Choroid plexus epithelial cell (primary cell): ENCODE results near the gene SMPD2.

Source experiments
- DNase-seq: peaks from one replicate; pipeline ENCODE4 v3.0.0-alpha.2; 2010; ENCODE audit warnings: low read depth
- H3K4me3 ChIP-seq: 2 replicates; pipeline ENCODE4 v1.5.1; 2011; ENCODE audit warnings: low read depth, mild to moderate bottlenecking, control low read depth, low read length, moderate library complexity
- TF ChIP-seq, protein P1 (sequence below): conservative IDR thresholded peaks from 2 replicates; pipeline ENCODE4 v1.5.1; 2011; ENCODE audit warnings: low read depth, mild to moderate bottlenecking, control low read depth, inconsistent platforms, low read length, moderate library complexity

The SMPD2 gene

DNA sequence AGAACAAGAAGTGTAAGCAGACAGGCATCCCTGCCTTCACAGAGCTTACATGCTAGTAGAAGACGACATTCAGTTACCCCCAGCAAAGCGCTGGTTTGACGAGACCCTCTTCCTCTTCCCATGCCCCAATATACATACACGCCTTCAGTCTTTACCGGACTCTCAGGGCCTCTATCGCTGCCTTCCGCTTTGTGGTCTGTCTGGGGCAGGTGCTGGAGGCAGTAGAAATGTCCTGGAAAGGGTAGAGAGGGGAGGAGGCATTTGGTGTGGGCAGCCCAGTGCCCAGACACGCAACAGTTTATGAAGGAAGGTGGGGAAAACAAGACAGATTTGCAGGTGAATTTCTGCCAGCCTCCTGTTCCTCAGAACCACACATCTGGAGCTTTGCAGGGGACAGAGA lies 6.0 kb downstream of the SMPD2 start:
- H3K4me3 ChIP-seq, result no peak overlapping the region
- DNase-seq, result no peak
- TF ChIP-seq, protein P1, sequence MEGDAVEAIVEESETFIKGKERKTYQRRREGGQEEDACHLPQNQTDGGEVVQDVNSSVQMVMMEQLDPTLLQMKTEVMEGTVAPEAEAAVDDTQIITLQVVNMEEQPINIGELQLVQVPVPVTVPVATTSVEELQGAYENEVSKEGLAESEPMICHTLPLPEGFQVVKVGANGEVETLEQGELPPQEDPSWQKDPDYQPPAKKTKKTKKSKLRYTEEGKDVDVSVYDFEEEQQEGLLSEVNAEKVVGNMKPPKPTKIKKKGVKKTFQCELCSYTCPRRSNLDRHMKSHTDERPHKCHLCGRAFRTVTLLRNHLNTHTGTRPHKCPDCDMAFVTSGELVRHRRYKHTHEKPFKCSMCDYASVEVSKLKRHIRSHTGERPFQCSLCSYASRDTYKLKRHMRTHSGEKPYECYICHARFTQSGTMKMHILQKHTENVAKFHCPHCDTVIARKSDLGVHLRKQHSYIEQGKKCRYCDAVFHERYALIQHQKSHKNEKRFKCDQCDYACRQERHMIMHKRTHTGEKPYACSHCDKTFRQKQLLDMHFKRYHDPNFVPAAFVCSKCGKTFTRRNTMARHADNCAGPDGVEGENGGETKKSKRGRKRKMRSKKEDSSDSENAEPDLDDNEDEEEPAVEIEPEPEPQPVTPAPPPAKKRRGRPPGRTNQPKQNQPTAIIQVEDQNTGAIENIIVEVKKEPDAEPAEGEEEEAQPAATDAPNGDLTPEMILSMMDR, result no peak

DNA sequence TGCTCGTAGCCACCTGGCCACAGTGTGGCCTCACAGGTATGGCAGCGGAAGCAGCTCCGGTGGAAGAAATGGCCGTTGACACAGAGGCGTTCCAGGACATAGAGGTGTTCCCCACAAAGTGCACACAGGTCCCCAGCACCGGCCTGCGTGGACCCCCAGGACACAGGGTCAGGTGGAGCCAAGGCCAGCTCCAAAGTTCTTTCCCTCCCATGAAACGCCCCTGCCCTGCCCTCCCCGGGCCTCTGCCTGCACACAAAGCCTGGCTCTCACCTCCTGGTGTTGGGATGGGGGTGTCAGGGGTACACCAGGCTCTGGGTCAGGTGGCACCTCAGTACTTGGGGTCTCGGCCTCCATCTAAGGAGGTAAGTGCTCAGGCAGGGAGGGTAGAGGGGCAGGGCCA lies 6.6 kb downstream of the SMPD2 start:
- H3K4me3 ChIP-seq, result no peak overlapping the region
- DNase-seq, result no peak
- TF ChIP-seq, protein P1, result no peak

DNA sequence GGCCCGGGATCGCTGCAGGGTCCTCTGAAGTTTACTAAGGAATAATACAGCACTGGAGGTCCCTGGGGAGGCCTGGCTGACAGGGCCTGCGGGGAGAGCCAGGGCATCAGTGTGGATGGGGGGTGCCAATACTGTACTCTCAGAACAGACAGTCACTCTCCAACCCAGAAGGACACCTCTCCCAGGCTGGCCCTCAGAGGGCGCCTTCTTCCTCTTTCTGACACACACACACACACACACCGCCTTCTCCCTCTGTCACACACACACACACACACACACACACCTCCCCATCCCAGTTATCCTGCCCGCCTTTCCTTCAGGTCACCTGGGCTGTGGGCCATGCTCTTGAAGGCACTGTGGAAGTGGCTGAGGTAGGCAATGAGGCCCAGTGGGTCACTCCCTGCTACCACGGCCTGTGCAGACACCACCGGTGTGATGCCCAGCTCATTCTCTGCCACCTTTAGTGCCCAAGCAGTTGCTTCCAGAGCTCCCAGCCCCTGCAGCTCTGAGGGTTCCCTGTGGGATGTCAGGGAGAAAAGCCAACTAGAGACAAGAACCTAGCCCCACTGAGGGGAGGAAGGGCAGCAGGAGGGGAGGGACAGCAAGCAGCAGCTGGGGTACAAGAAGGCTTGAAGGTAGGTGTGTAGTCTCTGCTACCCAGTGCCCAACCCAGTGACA lies 7.5 kb downstream of the SMPD2 start:
- peak; percentile 22 for DNase-seq
- TF ChIP-seq, protein P1, result no peak
- H3K4me3 ChIP-seq, result no peak overlapping the region

DNA sequence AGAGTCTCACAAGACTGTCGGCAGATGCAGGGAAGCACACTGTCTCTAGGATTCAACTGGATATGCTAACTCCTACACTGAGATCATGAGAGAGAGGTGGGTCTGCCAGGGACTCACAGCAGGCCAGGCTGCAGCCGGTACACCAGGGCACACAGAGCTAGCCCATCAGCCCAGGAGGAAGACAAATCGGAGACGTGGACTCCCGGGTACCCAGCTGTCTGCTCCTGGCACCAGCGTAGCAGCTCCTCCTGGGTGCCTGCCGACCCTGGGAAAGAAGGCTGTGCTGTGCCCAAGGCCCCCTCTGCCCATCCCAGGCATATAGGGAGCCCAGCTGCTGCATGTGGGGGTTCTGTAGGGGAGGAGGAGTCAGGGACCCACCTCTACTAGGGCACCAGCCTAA lies 8.1 kb downstream of the SMPD2 start:
- TF ChIP-seq, protein P1, result no peak
- no peak overlapping the region for H3K4me3 ChIP-seq
- DNase-seq, result no peak

DNA sequence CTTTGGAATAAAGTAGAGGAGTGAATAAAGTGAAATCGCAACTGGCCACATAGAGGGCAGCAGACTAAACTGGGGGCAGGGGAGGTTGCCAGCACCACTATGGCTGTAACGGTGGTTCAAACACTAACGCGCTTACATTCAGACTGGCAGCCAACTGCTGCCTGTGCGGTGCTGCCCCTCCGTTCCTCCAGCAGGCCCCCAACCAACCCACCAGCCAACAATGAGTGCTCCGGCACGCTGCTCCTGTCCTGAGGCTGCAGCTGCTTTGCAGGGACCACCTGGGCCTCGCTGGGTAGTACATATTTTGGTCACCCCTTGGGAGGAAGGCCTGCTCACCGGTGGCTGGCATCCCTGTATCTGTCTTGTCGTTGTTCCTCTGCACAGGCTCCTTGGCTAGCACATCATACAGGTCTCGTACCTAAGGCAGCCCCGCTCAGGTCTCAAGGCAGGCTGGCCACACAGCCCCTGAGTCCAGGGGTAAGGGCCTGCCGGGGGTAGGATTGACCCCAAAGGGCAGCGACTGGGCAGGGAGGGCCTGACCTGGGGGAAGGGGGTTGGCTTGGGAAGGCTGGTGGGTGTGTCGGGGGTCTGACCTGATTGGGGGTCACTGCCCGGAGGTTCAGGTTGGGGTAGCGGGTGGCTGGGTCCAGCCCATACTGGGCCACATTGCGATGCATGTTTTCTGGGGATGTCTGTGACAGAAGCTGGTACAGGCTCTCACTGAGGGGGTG lies 8.7 kb downstream of the SMPD2 start:
- no peak for DNase-seq
- TF ChIP-seq, protein P1, result no peak
- H3K4me3 ChIP-seq, result no peak overlapping the region

DNA sequence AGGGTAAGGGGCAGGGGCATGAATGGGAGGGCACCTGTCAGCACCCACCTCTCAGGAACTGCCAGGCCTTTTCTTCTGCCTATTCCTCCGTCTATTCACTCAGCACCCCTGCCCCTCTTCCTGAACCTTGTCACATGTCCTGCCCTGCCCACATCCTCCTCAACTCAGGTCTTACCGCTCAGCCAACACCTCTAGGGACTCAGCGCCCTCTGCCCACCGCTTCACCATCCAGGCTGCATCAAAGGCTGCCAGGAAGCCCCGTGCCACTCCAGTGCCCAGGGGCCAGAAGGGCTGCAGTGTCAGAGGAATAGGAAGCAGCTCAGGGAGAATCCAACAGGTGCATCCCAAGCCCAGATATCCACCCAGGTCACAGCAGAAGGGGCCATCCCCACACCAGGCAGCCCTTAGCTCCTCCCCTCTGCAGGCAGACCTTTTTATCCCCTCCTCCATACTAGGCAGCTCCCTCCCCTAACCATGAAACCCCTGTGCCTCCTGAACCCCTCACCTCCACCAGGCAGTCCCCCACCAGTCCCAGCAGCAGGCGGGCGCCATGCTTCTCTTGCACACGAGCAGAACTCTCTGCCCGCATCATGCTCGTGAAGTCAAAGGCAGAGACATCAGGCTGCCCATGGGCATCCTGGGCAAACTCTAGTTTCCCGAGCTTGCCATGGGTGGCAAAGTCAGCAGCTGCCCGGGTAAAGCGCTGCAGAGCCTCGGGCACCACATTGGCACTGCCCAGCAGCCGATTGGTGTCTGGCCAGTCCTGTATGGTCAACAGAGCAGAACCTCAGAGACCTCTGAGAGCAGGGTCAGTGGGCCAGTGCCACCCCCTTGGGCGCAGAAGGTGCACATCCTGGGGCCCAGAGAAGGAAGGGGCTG lies 9.5 kb downstream of the SMPD2 start:
- no peak for DNase-seq
- TF ChIP-seq, protein P1, result no peak
- H3K4me3 ChIP-seq, result no peak overlapping the region
